Esophagus squamous epithelium (tissue), 4 donors: ENCODE data around the gene CASTOR1.

Experiments used
- POLR2A ChIP-seq, 4 donors: fragments of 450-650 bp; IDR thresholded peaks; one replicate each; pipeline ENCODE4 v1.6.1; 2017; ENCODE audit warnings: antibody characterized with exemption in 4 of 4, mild to moderate bottlenecking in 4 of 4, moderate library complexity in 3 of 4
- TF ChIP-seq, protein P1 (sequence below), 6 experiments: fragments of 450-650 bp in 4 of 6; fragments of 200-600 bp in 2 of 6; sonication (generic) in 2 of 6; IDR thresholded peaks; one replicate each; pipeline ENCODE4 v1.5.1; 2016 to 2019; ENCODE audit warnings: antibody characterized with exemption in 6 of 6, mild to moderate bottlenecking in 4 of 6, moderate library complexity in 4 of 6

DNA sequence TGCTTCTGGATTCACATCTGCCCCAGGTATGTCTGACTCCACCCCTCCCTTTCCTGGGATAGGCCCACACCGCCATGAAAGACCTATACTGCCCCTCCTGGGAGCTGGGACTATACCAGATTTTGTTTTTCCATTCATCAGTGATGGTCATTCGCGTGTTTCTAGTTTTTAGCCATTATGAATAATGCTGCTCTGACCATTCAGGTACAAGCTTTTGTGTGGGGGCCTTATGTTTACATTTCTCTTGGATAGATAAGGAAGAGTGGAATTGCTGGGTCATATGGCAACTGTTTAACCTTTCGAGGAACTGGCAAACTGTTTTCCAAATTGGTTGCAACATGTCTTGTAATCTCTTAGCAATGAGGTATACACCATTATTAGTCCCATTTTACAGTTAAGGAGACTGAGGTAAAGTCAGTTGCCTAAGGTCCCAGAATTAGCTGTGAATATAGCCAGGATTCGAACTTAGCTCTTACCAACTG lies 38.6 kb upstream of the CASTOR1 start:
- TF ChIP-seq, protein P1, sequence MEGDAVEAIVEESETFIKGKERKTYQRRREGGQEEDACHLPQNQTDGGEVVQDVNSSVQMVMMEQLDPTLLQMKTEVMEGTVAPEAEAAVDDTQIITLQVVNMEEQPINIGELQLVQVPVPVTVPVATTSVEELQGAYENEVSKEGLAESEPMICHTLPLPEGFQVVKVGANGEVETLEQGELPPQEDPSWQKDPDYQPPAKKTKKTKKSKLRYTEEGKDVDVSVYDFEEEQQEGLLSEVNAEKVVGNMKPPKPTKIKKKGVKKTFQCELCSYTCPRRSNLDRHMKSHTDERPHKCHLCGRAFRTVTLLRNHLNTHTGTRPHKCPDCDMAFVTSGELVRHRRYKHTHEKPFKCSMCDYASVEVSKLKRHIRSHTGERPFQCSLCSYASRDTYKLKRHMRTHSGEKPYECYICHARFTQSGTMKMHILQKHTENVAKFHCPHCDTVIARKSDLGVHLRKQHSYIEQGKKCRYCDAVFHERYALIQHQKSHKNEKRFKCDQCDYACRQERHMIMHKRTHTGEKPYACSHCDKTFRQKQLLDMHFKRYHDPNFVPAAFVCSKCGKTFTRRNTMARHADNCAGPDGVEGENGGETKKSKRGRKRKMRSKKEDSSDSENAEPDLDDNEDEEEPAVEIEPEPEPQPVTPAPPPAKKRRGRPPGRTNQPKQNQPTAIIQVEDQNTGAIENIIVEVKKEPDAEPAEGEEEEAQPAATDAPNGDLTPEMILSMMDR (IDR thresholded peaks at IDR 0.05), result peak in 2 of 6 experiments; percentile 18 to 40
- TF ChIP-seq POLR2A (IDR thresholded peaks at IDR 0.05), result no peak
